Stimulated activated CD8-positive, alpha-beta memory T cell treated with anti-CD3 and anti-CD28 coated beads, Interleukin-4, amount 100 ng/mL, for 1 hour (primary cell): ENCODE data around the gene LENG1.
A peak's percentile ranks its signal among the peaks of the same experiment; 100 is the strongest.
"Not testable (repeated sequence)": the region's sequence is repeated elsewhere in the genome, so short reads cannot be mapped to it uniquely, and the experiment has no call there.

Source experiments
- DNase-seq, 2 donors: peaks; one replicate each; pipeline ENCODE4 v3.0.0-alpha.2; 2020; ENCODE audit warnings: low read depth in 2 of 2, low spot score in 1 of 2

LENG1 gene

GRCh38 chr19:54159352-54160181 is at the start of gene LENG1:
TSS of gene LENG1 (minus strand) at chr19:54159721. CDS start at chr19:54159695, 26 bp downstream.
- peak; percentile 94 to 98 for DNase-seq

- DNase-seq: no peak
Measured at GRCh38 chr19:54208784-54209057, 49.2 kb upstream of the LENG1 start.

GRCh38 chr19:54207983-54208783 is 48.7 kb upstream of the LENG1 start:
- no peak for DNase-seq

GRCh38 chr19:54207676-54207982 is 48.1 kb upstream of the LENG1 start:
- no peak for DNase-seq

GRCh38 chr19:54207193-54207592 is 47.7 kb upstream of the LENG1 start:
- not testable (repeated sequence) for DNase-seq

GRCh38 chr19:54206831-54207177 is 47.3 kb upstream of the LENG1 start:
- DNase-seq: no peak

- DNase-seq: no peak
Measured at GRCh38 chr19:54206030-54206830, 46.7 kb upstream of the LENG1 start.

GRCh38 chr19:54204767-54205468 is 45.4 kb upstream of the LENG1 start:
- no peak for DNase-seq

GRCh38 chr19:54203151-54203611 is 43.7 kb upstream of the LENG1 start:
- no peak for DNase-seq

GRCh38 chr19:54201980-54202379 is 42.5 kb upstream of the LENG1 start:
- no peak for DNase-seq

- DNase-seq: no peak
Measured at GRCh38 chr19:54201172-54201701, 41.7 kb upstream of the LENG1 start.

- DNase-seq: no peak
Measured at GRCh38 chr19:54199401-54199800, 39.9 kb upstream of the LENG1 start.

- DNase-seq: no peak
Measured at GRCh38 chr19:54197121-54197520, 37.6 kb upstream of the LENG1 start.

- no peak for DNase-seq
Measured at GRCh38 chr19:54196536-54196935, 37.0 kb upstream of the LENG1 start.

- DNase-seq: not testable (repeated sequence)
Measured at GRCh38 chr19:54194463-54194862, 34.9 kb upstream of the LENG1 start.

GRCh38 chr19:54193011-54193410 is 33.5 kb upstream of the LENG1 start:
- no peak for DNase-seq

GRCh38 chr19:54191811-54192453 is 32.4 kb upstream of the LENG1 start:
- DNase-seq: no peak

GRCh38 chr19:54191011-54191810 is 31.7 kb upstream of the LENG1 start, which contains the start of gene TSEN34:
TSS of gene TSEN34 (plus strand) at chr19:54191308. CDS start at chr19:54191365, 57 bp downstream.
- peak in 1 of 2 donors; percentile 75 for DNase-seq

GRCh38 chr19:54190503-54191010 is 31.0 kb upstream of the LENG1 start:
- DNase-seq: peak; percentile 99 to 100
